ENCODE results near the gene TRABD2A.

Gene TRABD2A

GRCh38 chr2:84821806-84822205 is 59.1 kb downstream of the TRABD2A start:
- no peak for DNase-seq (ENCODE audit: low read depth in 3 of 3, low spot score in 1 of 3)

DNA sequence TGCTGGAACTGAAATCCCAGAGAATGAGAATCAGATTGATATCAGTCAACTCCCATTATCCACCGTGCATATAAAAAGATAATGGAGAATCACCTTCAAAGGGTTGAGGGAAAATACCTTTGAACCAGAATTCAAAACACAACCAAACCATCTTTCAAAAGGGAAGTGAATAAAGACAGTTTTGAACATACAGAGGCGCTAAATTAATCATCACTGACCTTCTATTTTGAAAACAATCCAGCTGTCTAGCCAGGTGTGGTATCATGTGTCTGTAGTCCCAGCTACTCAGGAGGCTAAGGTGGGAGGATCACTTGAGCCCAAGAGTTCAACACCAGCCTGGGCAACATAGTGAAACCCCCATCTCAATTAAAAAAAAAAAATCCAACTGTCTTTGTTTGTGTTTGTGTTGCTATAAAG is 63.6 kb downstream of the TRABD2A start:
- DNase-seq (ENCODE audit: low read depth in 3 of 3, low spot score in 1 of 3): no peak

GRCh38 chr2:84816426-84817026 is 64.4 kb downstream of the TRABD2A start:
- DNase-seq (ENCODE audit: low read depth in 3 of 3, low spot score in 1 of 3): no peak

GRCh38 chr2:84815146-84815545 is 65.7 kb downstream of the TRABD2A start:
- DNase-seq (ENCODE audit: low read depth in 3 of 3, low spot score in 1 of 3): no peak

- no peak for DNase-seq (ENCODE audit: low read depth in 3 of 3, low spot score in 1 of 3)
Measured at GRCh38 chr2:84811839-84812431, 68.9 kb downstream of the TRABD2A start.

GRCh38 chr2:84808279-84808678 is 72.6 kb downstream of the TRABD2A start:
- no peak for DNase-seq (ENCODE audit: low read depth in 3 of 3, low spot score in 1 of 3)

- no peak for DNase-seq (ENCODE audit: low read depth in 3 of 3, low spot score in 1 of 3)
Measured at GRCh38 chr2:84807063-84807485, 73.8 kb downstream of the TRABD2A start.

GRCh38 chr2:84805250-84805958 is 75.5 kb downstream of the TRABD2A start:
- no peak for DNase-seq (ENCODE audit: low read depth in 3 of 3, low spot score in 1 of 3)

- no peak for DNase-seq (ENCODE audit: low read depth in 3 of 3, low spot score in 1 of 3)
Measured at GRCh38 chr2:84801811-84802210, 79.1 kb downstream of the TRABD2A start.

GRCh38 chr2:84800194-84800805 is 80.6 kb downstream of the TRABD2A start:
- no peak for DNase-seq (ENCODE audit: low read depth in 3 of 3, low spot score in 1 of 3)

DNA sequence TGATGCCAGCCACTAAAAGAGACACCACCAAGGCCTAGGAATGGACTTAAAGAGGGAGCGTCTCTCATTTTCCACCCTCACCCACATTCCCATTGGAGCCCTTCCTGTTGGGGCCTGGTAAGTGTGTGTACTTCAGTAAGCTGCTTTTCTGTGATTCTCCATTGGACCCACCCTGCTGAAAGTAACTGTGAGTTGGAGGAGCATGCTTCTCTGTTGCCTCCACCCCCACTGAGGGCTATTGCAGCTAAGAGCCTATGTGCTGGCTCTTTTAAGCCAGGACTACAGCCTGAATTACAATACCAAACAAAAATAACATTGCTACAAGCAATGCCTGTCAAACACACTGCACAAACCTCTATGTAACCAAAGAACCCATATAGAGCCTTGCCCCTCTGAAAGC is 81.1 kb downstream of the TRABD2A start:
- DNase-seq (ENCODE audit: low read depth in 3 of 3, low spot score in 1 of 3): no peak

DNA sequence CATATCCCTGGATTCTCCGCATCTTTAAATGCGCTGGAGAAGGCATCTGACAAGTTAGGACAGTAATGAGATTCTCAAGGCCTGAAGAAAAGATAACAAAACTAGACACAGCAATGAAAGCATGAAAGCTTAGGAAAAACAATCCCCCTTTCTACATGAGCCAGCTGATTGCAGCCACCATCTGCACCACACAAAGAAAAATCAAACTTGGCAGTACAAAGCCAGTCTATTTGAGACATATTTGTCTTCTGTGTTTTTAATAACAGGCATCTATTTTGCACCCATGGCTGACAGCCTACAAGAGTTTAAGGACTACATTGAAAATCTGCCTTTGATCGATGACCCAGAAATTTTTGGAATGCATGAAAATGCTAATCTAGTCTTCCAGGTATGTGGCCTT is 83.6 kb downstream of the TRABD2A start:
- no peak for DNase-seq (ENCODE audit: low read depth in 3 of 3, low spot score in 1 of 3)

- no peak for DNase-seq (ENCODE audit: low read depth in 3 of 3, low spot score in 1 of 3)
Measured at GRCh38 chr2:84796798-84797197, 84.1 kb downstream of the TRABD2A start.

GRCh38 chr2:84793641-84794040 is 87.2 kb downstream of the TRABD2A start:
- no peak for DNase-seq (ENCODE audit: low read depth in 3 of 3, low spot score in 1 of 3)

GRCh38 chr2:84792856-84793522 is 87.9 kb downstream of the TRABD2A start:
- DNase-seq (ENCODE audit: low read depth in 3 of 3, low spot score in 1 of 3): no peak

GRCh38 chr2:84788498-84788897 is 92.4 kb downstream of the TRABD2A start:
- no peak for DNase-seq (ENCODE audit: low read depth in 3 of 3, low spot score in 1 of 3)

GRCh38 chr2:84788027-84788426 is 92.9 kb downstream of the TRABD2A start:
- DNase-seq (ENCODE audit: low read depth in 3 of 3, low spot score in 1 of 3): no peak

DNA sequence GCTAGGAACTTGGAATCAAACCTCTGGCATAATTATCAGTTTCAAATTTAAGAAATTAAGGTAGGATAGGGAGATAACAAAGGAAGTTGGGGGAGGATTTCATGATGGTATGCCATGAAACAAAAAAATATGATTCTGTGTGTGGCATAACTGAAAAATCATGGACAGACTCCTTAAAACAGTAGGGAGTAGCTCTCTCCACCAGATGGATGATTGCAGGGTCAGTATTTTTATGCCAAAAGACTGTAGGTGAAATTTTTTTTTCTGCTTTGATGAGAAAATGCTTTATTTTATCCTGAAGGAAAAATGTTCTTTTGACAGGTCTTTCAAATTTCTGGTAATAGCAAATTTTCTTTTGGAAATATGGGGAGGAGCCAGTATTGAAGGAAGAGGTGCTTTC is 94.3 kb downstream of the TRABD2A start:
- DNase-seq (ENCODE audit: low read depth in 3 of 3, low spot score in 1 of 3): no peak

DNA sequence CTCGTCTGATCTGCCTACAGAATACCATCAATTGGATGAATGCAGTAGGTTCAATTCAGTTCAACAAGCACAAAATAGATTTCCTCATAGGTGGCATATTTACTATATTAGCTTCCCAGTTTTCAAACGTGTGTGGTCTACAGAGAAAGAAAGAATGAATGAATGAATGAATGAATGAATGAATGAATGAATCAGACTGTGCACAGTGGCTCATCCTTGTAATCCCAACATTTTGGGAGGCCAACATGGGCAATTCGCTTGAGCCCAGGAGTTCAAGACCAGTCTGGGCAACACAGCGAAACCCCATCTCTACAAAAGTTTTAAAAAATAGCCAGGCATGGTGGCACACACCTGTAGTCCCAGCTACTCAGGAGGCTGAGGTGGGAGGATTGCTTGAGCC is 94.9 kb downstream of the TRABD2A start:
- no peak for DNase-seq (ENCODE audit: low read depth in 3 of 3, low spot score in 1 of 3)

DNA sequence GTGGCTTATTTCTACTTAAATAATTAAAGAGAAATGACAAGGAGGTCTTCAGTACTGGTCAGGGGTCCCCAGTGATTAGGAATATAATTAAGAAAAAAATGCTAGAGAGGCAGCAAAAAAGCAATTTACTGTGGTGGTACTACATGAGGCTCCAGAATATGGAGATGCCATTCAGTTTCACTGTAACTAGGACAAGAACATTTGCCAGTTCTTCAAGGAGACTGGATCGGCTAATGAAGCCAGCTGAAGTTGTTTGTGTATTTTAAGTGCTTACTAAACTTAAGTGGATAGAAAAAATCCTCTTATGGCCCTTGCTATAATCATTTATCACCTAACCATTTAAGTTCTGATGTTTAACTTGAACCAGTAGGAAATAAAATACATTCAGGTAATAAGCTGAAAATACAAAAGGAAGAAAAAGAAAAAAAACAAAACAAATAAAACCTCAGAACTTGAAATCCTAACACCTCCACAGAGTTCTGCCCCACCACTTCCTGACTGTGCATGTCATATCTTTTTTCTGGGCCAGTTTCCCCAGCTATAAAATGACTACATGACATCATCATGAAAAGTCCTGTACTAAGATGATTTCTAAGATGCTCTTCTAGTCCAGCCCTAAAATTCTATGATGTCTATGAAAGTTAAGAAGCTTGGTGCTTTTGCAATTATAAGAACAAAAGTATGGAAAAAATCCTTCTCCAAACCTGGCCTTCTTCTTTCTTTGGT is 98.0 kb downstream of the TRABD2A start:
- peak in 1 of 3 donors; percentile 3 for DNase-seq (ENCODE audit: low read depth in 3 of 3, low spot score in 1 of 3)

All from stimulated activated CD4-positive, alpha-beta T cell treated with anti-CD3 and anti-CD28 coated beads, TNF-alpha, amount 100 ng/mL, for 1 hour (primary cell).